Brain pericyte (primary cell): Measurements from ENCODE around the gene POMGNT1.

Experiments
- DNase-seq: peaks from one replicate; pipeline ENCODE4 v3.0.0-alpha.2; 2012; ENCODE audit warnings: low read depth, low spot score

POMGNT1 gene

DNA sequence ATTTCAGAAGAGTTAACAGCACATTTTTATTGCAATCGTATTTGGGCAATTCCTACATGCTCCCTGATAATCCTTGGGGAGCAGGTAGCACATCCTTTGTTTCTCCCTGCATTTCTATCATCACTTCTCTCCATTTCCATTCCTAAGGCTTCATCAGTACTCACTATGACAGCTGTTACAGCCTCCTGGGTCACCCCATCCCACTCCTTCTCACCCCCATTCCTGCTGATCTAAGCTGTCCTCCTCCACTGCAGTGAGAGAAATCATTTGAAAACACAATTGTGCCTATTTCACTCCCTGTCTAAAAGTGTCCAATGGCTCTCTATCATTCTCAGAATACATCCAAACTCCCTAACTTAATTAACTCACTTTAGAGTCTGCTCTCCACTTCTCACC is 40.3 kb downstream of the POMGNT1 start:
- DNase-seq = no peak

DNA sequence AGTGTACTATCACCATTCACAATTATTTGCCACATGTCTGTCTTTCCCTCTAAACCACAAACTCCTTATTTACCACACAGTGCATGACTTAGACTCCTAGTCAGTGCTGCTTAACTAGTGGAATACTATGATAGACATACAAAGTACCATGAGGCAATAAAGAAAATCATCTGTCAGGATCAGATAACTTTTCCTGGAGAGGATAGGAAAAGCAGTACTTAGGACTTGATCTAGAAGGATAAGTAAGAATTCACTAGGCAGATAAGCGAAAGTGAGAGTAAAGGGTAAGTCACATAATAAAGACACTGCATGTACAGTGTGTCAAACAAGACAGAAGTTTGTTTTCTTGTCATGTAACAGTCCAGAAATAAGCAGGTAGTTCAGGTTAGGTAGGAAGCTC is 44.5 kb downstream of the POMGNT1 start:
- DNase-seq = no peak

DNA sequence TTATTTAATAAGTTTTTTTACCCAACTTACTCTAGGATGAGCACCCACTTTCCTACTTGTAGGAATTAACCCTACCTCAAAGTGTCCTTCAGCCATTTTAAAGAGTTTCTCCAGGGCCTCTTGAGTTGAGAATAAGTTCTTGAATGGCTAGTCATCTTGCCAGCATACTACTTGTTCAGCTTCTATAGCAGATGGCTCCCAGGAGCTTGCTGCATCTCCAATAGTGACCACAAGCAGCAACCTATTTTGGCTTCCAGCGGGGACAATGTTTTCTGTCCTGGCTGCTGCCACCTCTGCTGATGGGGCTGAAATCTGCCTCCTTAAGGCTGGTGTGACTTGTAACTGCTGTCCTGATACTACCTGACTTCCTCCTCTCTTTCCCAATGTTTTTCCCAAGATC is 45.0 kb downstream of the POMGNT1 start:
- no peak for DNase-seq

DNA sequence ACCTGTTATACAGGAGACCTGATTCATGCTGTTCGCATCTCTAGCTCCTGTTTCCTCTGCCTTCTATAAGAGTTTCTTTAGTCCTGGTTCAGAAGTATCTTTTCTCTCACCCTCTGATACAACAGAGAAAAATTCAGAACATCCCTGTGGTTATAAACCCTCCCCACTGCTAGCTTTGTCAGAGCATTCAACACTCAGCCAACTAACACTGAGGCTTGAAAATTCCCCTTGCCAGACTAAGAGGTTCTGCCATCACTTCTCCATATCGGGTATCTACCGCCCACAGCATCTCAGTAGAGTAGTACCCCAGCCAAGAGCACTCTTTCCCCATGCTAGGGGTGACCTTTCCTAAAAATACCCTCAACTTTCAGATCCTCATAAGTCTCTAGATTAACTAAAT is 46.2 kb downstream of the POMGNT1 start:
- DNase-seq = no peak

DNA sequence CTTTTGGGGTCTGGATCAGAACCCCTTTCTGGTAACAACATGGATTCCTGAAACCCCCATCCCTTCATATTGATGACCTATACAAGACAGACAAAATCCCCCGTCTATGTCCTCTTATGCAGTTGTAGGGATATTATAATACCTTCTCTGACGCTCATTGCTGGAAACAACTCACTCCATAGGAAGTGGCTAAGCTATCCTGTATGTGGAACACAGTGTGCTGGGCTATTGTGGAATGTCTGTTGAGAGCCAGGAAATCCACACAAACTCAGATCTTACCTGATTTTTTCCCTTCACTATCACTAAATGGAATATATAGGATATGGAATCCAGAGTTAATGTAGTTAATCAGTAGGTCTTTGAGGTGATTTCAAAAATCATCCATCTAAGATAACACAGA is 48.1 kb downstream of the POMGNT1 start:
- no peak for DNase-seq

DNA sequence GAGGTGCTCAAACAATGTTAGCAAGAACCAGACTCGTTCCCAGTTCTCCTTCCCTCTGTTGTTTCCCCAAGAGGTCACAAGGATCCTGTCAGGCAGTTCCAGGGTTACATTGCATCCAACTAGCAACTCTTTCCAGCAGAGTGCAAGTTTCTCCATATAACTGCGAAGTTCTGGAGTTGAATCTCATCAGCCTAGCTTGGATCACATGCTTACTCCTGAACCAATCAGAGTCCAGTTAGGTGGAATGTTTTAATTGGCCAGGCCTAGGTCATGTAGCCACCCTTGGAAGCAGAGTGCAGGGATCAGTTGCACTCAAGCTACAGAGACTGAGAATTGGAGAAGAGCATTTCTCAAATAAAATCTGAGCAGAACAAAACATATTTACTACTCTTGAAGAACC is 49.9 kb downstream of the POMGNT1 start:
- DNase-seq = no peak
